Glomerular visceral epithelial cell (primary cell): Measurements from ENCODE around the gene TRERF1.

ENCODE experiments used
- DNase-seq: peaks from one replicate; pipeline ENCODE4 v3.0.0-alpha.2; 2016; ENCODE audit errors: extremely low spot score

TRERF1 gene

GRCh38 chr6:42193491-42193894 lies 258.2 kb downstream of the TRERF1 start:
- peak; percentile 91 for DNase-seq

- peak; percentile 61 for DNase-seq
These were observed 259.3 kb downstream of the TRERF1 start for GRCh38 chr6:42192385-42192784.

GRCh38 chr6:42190554-42191183 lies 261.1 kb downstream of the TRERF1 start:
- DNase-seq: peak; percentile 85

- no peak for DNase-seq
These were observed 263.3 kb downstream of the TRERF1 start for GRCh38 chr6:42188406-42188805.

GRCh38 chr6:42185597-42185996 lies 266.1 kb downstream of the TRERF1 start:
- no peak for DNase-seq

GRCh38 chr6:42184475-42184874 lies 267.3 kb downstream of the TRERF1 start:
- no peak for DNase-seq

GRCh38 chr6:42182101-42182500 lies 269.6 kb downstream of the TRERF1 start:
- no peak for DNase-seq

GRCh38 chr6:42179945-42180313 lies 271.8 kb downstream of the TRERF1 start:
- DNase-seq: no peak

- no peak for DNase-seq
These were observed 272.3 kb downstream of the TRERF1 start for GRCh38 chr6:42179261-42179944.

- no peak for DNase-seq
These were observed 274.0 kb downstream of the TRERF1 start for GRCh38 chr6:42177514-42178364.

- DNase-seq: no peak
These were observed 274.7 kb downstream of the TRERF1 start for GRCh38 chr6:42176981-42177380.

GRCh38 chr6:42175860-42176259 lies 275.9 kb downstream of the TRERF1 start:
- no peak for DNase-seq
